IMR-90 (cell line): ENCODE data around the gene TIMM50.

Experiments
- CTCF ChIP-seq: conservative IDR thresholded peaks from 2 replicates; pipeline ENCODE4 v1.5.1; 2012; ENCODE audit warnings: mild to moderate bottlenecking, low read depth, low read length, improper control_type of control experiment
- ELK1 ChIP-seq: fragments of 150-350 bp; IDR thresholded peaks from 2 replicates; pipeline ENCODE4 v1.6.1; 2016; ENCODE audit warnings: low read depth, mild to moderate bottlenecking, low read length, moderate library complexity, borderline replicate concordance
- MXI1 ChIP-seq: IDR thresholded peaks from 2 replicates; pipeline ENCODE4 v1.6.1; 2012; ENCODE audit warnings: low read depth, mild to moderate bottlenecking, low read length, moderate library complexity, borderline replicate concordance
- POLR2A ChIP-seq: IDR thresholded peaks from 2 replicates; pipeline ENCODE4 v1.6.1; 2012; ENCODE audit warnings: mild to moderate bottlenecking, low read depth, low read length
- RCOR1 ChIP-seq: IDR thresholded peaks from 2 replicates; pipeline ENCODE4 v1.6.1; 2012; ENCODE audit warnings: mild to moderate bottlenecking, low read length, improper control_type of control experiment; ENCODE audit not compliant: insufficient replicate concordance
- SMC3 ChIP-seq: fragments of 150-350 bp; IDR thresholded peaks from 2 replicates; pipeline ENCODE4 v1.6.1; 2016; ENCODE audit warnings: low read depth, mild to moderate bottlenecking, antibody characterized with exemption, low read length, moderate library complexity
- USF2 ChIP-seq: fragments of 150-350 bp; IDR thresholded peaks from 2 replicates; pipeline ENCODE4 v1.6.1; 2017; ENCODE audit warnings: mild to moderate bottlenecking, antibody characterized with exemption, low read length, low read depth

GRCh38 chr19:39432677-39433025, 48.0 kb upstream of the TIMM50 start:
- TF ChIP-seq SMC3 (no peak), ELK1 (no peak), USF2 (no peak), POLR2A (peak; percentile 14; the same call in 1 of the 2 replicates), CTCF (no peak), RCOR1 (no peak), MXI1 (no peak)
